H1 (cell line): ENCODE measurements around the gene PHLDB3. TPM values are rescaled to one million over a fixed set of nuclear protein-coding genes. Genes with fewer than 3 reads are reported as not detected.

Experiments used
- RNF2 ChIP-seq: fragments of 200-900, 300-1000 bp; sonication (generic); IDR thresholded peaks from 2 replicates; pipeline ENCODE4 v1.7.1; 2016; ENCODE audit warnings: borderline replicate concordance, low read depth, mild to moderate bottlenecking, antibody characterized with exemption, low read length; ENCODE audit not compliant: poor library complexity, severe bottlenecking; ENCODE audit errors: missing control alignments
- polyA plus RNA-seq, 7 experiments: library from polyadenylated mRNA; depleted of rRNA in 3 of 7; stranded (reverse) in 5 of 7; unstranded in 2 of 7; fragments of >200 nt in 5 of 7; fragments of 200-250 nt in 2 of 7; gene quantifications; 1 replicate in 5 of 7; 2 replicates in 1 of 7; 4 replicates in 1 of 7; pipeline versions ENCODE4 v1.2.1 to v1.2.3, GENCODE V29; 2011 to 2013; ENCODE audit warnings: missing spikeins in 2 of 7, mixed read lengths in 2 of 7
- total RNA-seq: library from RNA; stranded (reverse); fragmentation: NEBNext Ultra II Directional; extraction: Animal tissue kit (Norgen Biotek cat#: 25700); gene quantifications from 2 replicates; pipeline ENCODE4 v1.2.1, GENCODE V29; 2021

PHLDB3 gene
- total and polyA plus RNA-seq, 2 of the 8 experiments (the other 6 are each of a cell fraction or from before 2014, with no cell fraction given): 4.0 to 8.5 TPM

DNA sequence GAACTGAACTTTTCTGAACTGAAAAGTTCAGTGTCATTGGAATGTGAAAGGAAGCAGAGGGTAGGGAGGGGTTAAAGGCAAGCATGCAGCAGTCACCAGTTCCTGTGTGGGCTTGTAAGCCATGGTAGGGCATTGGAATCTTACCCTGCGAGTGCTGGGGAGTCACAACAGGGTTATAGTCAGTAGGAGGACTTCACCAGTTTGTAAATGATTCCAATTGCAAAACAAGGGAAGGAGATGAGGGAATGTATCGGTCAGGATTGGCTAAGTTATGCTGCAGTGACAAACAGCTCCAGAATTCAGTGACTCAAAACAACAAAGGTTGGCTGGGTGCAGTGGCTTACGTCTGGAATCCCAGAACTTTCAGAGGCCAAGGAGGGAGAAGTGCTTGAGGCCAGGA lies 52.0 kb downstream of the PHLDB3 start (continued):
- no peak for TF ChIP-seq RNF2
